MM.1S (cell line): ENCODE results near the gene PRPF6.

Source experiments
- EZH2 ChIP-seq: fragments of 300-600 bp; sonication (generic); optimal IDR thresholded peaks from 2 replicates; pipeline ENCODE3; 2017; ENCODE audit warnings: low read depth, mild to moderate bottlenecking, antibody characterized with exemption, low read length, mixed read lengths
- EZH2phosphoT487 ChIP-seq: fragments of 300-600 bp; sonication (generic); IDR thresholded peaks from 2 replicates; pipeline ENCODE4 v1.6.1; 2018; ENCODE audit warnings: antibody characterized with exemption, low read length
- TF ChIP-seq, protein P1 (sequence below): fragments of 300-600 bp; sonication (generic); IDR thresholded peaks from 2 replicates; pipeline ENCODE4 v1.5.1; 2016; ENCODE audit warnings: antibody characterized with exemption, low read length, mixed read lengths

DNA sequence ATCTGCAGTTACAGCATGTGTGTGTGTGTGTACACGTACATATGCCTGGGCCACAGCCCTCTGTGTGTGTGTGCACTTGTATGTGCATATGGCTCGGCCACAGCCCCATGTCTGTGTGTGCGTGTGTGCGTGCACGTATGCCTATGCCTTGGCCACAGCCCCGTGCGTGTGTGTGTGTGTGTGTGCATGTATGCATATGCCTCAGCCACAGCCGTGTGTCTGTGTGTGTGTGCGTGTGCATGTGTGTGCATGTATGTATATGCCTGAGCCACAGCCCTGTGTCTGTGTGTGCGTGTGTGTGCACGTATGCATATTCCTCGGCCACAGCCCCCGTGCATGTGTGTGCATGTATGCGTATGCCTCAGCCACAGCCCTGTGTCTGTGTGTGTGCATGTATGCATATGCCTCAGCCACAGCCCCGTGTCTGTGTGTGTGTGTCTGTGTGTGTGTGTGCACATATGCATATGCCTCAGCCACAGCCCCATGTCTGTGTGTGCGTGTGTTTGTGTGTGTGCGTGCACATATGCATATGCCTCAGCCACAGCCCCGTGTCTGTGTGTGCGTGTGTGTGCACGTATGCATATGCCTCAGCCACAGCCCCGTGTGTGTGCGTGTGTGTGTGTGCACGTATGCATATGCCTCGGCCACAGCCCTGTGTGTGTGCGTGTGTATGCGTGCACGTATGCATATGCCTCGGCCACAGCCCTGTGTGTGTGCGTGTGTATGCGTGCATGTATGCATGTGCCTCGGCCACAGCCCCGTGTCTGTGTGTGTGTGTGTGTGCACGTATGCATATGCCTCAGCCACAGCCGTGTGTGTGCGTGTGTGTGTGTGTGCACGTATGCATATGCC is 40.4 kb downstream of the PRPF6 start:
- TF ChIP-seq, protein P1, sequence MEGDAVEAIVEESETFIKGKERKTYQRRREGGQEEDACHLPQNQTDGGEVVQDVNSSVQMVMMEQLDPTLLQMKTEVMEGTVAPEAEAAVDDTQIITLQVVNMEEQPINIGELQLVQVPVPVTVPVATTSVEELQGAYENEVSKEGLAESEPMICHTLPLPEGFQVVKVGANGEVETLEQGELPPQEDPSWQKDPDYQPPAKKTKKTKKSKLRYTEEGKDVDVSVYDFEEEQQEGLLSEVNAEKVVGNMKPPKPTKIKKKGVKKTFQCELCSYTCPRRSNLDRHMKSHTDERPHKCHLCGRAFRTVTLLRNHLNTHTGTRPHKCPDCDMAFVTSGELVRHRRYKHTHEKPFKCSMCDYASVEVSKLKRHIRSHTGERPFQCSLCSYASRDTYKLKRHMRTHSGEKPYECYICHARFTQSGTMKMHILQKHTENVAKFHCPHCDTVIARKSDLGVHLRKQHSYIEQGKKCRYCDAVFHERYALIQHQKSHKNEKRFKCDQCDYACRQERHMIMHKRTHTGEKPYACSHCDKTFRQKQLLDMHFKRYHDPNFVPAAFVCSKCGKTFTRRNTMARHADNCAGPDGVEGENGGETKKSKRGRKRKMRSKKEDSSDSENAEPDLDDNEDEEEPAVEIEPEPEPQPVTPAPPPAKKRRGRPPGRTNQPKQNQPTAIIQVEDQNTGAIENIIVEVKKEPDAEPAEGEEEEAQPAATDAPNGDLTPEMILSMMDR = no peak
- TF ChIP-seq EZH2 (no peak), EZH2phosphoT487 (no peak)
